GM19238 (cell line): ENCODE data around the gene NPFFR1.

Source experiments
- DNase-seq: peaks from one replicate; pipeline ENCODE4 v3.0.0; 2011; ENCODE audit warnings: low spot score; ENCODE audit not compliant: insufficient read length

Gene NPFFR1

GRCh38 chr10:70283445-70284399 is at the start of gene NPFFR1:
NPFFR1 (minus strand) TSS chr10:70284004; CDS start chr10:70283676, 328 bp downstream.
- no peak for DNase-seq

GRCh38 chr10:70333268-70333667 is 49.5 kb upstream of the NPFFR1 start:
- no peak for DNase-seq

- peak; percentile 59 for DNase-seq
Observed at GRCh38 chr10:70331486-70332268, 47.9 kb upstream of the NPFFR1 start.

GRCh38 chr10:70331160-70331485 is 47.3 kb upstream of the NPFFR1 start:
- no peak for DNase-seq

- no peak for DNase-seq
Observed at GRCh38 chr10:70330671-70331070, 46.9 kb upstream of the NPFFR1 start.

GRCh38 chr10:70328967-70329366 is 45.2 kb upstream of the NPFFR1 start:
- no peak for DNase-seq

GRCh38 chr10:70328018-70328417 is 44.2 kb upstream of the NPFFR1 start:
- DNase-seq, result no peak

- no peak for DNase-seq
Observed at GRCh38 chr10:70324951-70325781, 41.4 kb upstream of the NPFFR1 start.

- DNase-seq, result peak; percentile 37
Observed at GRCh38 chr10:70324339-70324861, 40.6 kb upstream of the NPFFR1 start.

- no peak for DNase-seq
Observed at GRCh38 chr10:70323697-70324338, 40.0 kb upstream of the NPFFR1 start.

- no peak for DNase-seq
Observed at GRCh38 chr10:70323138-70323696, 39.4 kb upstream of the NPFFR1 start.

- DNase-seq, result no peak
Observed at GRCh38 chr10:70321897-70322890, 38.4 kb upstream of the NPFFR1 start.

GRCh38 chr10:70321233-70321632 is 37.4 kb upstream of the NPFFR1 start:
- DNase-seq, result no peak

- no peak for DNase-seq
Observed at GRCh38 chr10:70320751-70321150, 36.9 kb upstream of the NPFFR1 start.

GRCh38 chr10:70319824-70320223 is 36.0 kb upstream of the NPFFR1 start:
- DNase-seq, result no peak

GRCh38 chr10:70319183-70319582 is 35.4 kb upstream of the NPFFR1 start:
- no peak for DNase-seq

- DNase-seq, result no peak
Observed at GRCh38 chr10:70317943-70318318, 34.1 kb upstream of the NPFFR1 start.

GRCh38 chr10:70317272-70317942 is 33.6 kb upstream of the NPFFR1 start:
- DNase-seq, result no peak

- no peak for DNase-seq
Observed at GRCh38 chr10:70315815-70316214, 32.0 kb upstream of the NPFFR1 start.
